HG02763 (cell line): ENCODE data around the gene SEM1.
"Not testable (repeated sequence)": the region's sequence is repeated elsewhere in the genome, so short reads cannot be mapped to it uniquely, and the experiment has no call there.

Experiments
- ATAC-seq: cut with Tn5 transposase; IDR thresholded peaks from one replicate; pipeline ENCODE4 v1.9.1; 2021; ENCODE audit warnings: mild to moderate bottlenecking, moderate library complexity; ENCODE audit not compliant: unreplicated experiment

SEM1 gene

DNA sequence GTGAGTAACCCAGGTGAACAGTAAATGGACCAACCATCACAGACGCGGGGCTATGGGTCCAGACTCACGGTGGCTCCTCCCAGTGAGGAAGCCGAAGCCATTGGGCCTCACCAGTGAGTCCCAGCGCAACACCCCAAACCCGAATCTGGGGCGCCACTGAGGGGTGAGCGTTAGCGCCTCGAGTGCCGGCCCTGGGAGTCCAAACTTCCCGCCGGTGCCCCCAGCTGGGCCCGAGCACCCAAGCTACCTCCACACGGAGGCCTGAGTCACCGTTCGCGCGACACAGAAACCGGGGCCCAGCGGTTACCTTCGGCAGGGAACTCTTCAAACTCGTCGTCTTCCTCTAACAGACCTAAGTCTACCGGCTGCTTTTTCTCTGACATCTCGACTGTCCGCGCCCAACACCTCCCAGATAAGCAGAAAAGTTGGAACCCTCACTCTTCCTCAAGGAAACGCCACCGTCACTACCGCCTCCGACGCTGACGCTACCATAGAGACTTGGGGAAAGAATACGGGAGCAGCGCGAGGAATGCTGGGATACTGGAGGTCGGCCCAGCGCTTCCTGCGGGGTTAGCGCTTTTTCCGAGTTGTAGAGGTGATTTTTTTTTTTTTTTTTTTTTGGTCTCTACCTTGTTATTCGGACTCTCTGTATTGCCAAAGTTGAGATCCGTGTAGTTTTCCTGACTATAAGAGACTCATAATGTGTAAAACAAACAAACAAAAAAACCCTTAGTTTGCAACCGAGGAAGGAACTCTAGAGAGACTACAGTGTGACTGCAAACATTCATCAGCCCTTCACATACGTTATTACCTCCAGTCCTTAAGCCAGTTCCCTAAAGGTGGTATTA, at the start of gene SEM1:
Gene SEM1 (minus strand): TSS at position 466 of the 848 bp plus-strand sequence. CDS start 83 bp downstream, at position 383.
- peak; percentile 93 for ATAC-seq

DNA sequence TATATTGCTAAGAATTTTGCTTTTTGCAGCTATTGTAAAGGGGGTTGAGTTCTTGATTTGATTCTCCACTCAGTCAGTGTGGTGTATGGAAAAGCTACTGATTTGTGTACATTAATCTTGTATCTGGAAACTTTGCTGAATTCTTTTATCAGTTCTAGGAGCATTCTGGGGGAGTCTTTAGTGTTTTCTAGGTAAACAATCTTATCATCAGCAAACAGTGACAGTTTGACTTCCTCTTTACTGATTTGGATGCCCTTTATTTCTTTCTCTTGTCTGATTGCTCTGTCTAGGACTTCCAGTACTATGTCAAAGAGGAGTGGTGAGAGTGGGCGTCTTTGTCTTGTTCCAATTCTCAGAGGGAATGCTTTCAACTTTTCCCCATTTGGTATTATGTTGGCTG, 48.2 kb upstream of the SEM1 start:
- ATAC-seq, result not testable (repeated sequence)

DNA sequence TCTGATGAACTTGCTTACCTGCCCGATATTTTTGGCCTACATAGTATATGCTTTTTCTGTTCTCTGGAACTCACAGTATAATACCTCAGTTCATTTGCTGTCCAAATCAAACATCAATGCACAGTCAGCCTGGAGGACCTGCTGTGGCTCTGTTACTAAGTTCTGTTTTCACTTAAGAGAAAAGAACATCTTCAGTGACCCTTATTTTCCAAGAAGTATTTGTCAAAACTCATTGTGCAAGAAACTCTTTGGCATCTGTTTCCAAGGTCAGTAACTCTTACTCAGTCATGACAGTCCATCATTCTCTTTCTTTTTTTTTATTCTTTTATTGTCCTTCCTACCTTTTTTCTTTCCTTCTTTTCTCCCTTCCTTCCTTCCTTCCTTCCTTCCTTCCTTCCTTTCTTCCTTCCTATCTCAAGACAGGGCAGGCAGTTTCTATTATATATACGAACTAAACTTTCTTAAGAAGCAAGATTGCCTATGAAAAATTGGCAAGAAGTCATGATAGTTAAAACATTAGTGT, 37.8 kb upstream of the SEM1 start:
- ATAC-seq, result no peak

DNA sequence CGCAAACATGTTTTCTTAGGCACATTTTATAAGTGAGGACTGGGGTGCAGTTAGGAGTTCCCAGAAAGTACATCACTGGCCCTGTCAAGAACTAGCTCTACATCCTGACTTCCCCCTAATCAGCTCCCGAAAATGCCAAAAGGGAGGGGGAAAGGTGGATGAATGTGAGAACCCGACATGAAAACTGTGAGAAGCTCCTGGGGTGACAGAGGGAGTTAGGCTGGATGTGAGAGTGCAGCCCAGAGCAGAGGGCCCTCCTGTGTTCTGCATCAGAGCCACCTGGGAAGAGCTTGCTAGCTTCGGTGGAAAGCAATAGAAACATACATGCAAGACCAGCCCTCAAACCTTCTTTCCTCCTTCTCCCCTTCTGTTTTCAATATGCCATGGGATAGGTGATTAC, 30.5 kb upstream of the SEM1 start:
- no peak for ATAC-seq

DNA sequence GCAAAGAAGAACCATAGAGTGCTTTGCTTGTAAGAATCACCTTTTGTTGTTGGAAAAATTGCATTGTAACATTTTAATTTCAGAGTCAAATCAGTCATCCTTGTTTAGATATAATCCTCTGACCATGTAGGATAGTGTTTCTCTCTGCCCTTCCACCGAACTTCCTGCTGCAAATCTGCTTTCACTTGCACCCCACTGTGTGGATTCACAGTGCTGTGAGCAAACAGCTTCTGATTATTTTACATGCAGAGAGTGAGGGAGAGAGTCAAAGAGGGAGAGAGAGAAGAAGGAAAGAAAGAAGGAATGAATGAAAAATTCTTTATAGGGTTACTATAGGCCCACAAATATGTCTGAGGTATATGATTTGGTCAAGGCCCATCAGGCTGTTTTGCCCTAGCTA, 30.0 kb upstream of the SEM1 start:
- no peak for ATAC-seq

DNA sequence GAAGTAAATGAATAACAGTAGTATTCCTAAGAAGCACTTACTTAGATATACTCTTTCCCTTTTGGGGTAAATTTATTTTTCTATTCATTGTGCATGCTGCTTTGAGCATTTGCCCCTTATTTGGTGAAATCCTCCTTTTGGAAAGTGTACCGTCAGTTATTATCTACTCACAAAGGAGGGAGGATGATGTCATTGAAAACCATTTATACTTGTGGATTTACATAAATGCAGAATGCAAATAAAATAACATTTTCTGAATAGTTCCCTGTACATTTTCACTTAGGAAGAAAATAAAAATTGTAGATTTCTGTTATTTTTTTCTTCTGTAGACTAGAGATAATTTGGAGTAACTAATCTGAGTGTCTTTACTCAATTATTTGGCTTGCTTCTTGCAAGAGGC, 29.5 kb upstream of the SEM1 start:
- no peak for ATAC-seq

DNA sequence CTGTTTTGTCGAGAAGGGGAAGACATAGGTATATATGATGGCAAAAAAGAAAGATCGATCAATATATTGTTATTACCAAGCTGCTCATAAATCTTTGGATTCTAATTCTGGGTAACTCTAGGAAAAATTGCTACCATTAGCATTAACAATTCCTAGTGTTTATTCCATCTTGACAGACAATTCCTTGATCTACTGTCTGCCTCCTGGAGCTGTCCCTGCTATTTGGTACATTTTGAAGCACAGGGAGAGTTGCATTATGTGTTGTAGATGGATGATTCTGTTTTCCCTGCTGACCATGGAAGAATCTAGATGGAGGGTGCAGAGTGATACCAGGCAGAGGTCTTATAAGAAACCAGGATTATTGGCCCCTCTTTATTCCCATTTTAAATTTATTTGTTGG, 29.1 kb upstream of the SEM1 start:
- ATAC-seq, result no peak

DNA sequence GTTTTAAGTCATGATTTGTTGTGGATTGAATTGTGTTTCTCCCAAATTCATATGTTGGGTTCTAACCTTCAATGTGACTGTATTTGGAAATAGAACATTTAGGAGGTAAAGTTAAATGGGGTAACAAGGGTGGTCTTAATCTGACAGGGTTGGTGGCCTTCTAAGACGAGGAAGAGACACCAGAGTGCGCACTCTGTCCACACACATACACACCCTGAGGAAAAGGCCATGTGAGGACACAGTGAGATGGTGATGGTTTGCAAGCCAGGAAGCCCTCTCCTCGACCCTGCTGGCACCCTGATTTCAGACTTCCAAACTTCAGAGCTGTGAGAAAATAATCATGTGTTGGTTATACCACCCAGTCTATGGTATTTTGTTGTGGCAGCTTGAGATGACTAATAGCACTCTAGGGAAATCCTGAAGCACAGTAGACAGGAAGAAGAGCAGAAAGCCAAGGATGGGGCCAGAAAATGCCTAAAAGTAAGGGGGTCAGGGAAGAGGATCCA, 28.0 kb upstream of the SEM1 start:
- no peak for ATAC-seq

DNA sequence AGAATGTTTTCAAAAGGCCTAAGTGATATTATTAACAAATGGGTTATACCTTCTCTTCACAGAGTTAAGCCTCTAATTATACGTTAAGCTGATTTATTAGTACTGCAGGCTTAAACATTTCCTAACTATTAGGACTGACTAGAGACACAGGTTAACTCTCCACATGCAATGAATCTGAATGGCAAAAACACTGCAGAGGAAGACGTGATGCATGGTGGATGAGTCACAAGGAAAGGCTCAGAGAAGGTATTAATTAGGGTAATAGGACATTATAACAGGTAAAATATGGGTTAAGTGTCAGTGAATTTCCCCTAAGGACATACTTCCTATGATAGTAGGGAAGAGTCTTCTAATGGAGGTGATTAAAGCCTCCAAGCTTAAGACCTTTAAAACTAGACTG, 24.7 kb upstream of the SEM1 start:
- ATAC-seq, result no peak

DNA sequence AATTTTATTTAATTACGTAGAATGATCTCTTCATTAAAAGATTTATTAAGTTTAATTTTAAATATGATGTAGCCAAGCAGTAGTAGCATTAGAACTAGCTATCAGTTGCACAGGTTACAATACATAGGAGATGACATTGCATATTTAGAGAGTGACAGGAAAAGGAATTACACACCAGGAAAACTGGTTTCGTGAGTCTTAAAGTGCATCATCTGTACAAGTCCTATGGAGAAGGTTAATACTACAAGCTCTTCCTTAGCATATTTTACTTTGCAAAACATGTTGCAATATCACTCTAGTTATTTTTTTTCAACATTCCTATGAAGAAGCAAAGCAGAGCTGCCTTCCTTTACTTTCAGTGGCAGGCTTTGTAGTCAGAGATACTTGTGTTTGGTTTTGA, 20.2 kb upstream of the SEM1 start:
- ATAC-seq, result no peak

DNA sequence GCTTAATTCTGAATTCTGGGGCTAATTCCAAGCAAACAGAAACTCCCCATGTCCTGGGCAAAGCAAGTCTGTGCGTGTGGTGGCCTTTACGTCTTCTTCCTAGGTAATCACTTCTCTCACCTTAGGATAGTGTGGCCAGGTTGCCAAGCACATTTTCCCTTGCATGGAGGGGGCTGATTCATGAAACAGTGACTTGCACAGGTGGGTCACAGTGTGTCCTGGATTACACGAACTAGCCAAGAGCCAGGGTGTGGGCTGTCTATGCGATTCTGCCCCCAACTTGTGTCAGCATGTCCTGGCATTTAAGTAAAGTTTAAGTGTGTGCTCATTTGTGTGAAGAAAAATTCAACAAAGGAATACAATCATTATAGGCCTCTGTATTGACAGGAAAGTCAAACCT, 18.5 kb upstream of the SEM1 start:
- ATAC-seq, result no peak

DNA sequence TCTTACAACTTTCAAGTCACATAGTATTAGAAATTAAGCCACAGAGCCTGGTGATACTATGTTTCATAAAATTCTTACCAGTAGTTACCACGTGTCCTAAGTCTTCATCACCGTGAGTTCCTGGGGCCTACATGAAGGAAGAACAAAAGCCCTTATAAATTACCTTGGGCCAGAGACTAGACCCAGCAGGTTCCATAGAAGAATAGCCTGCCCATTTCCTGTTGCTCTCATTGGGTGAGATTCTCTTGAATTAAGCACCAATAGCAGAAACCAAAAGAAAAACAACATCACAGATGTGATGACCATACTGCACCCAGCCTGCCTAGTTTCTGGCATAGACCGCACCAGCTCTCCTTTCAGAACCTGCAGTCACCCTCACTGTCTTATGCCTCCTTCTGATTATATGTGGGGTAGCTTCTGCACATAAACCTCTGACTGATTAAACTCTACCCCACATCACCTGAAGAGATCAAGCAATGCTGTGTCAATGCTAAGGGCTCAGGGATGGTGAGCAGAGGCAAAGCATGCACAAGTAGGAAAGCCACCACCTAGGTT, 18.0 kb upstream of the SEM1 start:
- no peak for ATAC-seq

DNA sequence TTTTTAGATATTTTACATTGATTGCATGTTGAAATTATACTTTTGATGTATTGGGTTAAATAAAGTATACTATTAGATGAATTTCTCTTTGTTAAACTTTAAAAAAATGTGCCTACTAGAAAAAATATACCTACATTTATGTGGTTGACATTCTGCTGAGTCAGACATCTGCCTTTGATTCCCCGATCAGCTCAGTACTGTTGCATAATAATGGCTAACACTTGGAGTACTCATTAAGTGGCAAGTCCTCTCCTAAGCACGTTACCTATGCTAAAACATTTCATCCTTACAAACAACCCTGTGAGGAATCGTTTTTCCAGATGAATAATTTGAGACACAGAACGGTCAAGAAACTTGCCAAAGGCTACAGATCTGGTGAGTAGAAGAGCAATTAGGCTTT, 14.0 kb upstream of the SEM1 start:
- ATAC-seq, result no peak

DNA sequence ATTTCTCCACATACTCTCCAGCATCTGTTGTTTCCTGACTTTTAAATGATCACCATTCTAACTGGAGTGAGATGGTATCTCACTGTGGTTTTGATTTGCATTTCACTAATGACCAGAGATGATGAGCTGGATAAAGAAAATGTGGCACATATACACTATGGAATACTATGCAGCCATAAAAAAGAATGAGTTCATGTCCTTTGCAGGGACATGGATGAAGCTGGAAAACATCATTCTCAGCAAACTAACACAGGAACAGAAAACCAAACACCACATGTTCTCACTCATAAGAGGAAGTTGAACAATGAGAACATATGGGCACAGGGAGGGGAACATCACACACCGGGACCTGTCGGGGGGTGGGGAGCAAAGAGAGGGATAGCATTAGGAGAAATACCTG, 13.3 kb upstream of the SEM1 start:
- not testable (repeated sequence) for ATAC-seq

DNA sequence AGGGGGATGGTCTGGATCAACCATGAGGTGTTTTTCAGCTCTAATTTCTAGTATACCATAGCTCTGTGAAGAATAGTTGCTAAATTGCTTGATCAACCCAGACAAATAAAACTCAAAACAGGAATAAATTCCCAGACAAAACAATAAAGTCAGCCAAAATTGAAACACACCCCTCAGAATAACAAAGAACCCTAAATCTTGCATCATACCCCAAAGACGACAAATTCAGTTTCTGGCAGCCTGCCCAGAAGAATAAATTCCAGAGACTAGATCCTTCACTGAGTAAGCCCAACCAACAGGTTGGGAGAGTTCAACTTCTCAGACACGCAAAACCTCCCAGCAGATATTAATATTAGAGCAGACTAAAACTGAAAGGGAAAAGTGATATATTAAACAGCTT, 11.2 kb upstream of the SEM1 start:
- ATAC-seq, result no peak

DNA sequence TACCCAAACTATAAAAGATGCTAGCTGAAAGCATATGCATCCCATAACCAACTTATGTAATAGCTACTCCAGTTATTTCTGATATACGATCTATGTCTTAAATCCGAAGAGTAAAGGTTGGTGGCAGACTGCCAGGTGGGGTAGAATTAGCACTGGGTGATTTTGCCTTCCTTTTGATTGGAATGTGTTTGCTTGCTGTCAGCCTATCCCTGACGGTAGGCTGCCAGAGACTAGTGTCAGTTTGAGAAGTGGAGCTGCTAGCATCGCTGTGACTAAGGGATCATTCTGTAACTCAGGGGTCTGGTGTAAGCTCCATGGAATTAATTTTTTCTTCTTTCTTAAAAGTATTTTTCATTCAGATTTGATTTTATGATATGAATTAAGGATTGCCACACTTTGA, 9.5 kb upstream of the SEM1 start:
- ATAC-seq, result no peak

DNA sequence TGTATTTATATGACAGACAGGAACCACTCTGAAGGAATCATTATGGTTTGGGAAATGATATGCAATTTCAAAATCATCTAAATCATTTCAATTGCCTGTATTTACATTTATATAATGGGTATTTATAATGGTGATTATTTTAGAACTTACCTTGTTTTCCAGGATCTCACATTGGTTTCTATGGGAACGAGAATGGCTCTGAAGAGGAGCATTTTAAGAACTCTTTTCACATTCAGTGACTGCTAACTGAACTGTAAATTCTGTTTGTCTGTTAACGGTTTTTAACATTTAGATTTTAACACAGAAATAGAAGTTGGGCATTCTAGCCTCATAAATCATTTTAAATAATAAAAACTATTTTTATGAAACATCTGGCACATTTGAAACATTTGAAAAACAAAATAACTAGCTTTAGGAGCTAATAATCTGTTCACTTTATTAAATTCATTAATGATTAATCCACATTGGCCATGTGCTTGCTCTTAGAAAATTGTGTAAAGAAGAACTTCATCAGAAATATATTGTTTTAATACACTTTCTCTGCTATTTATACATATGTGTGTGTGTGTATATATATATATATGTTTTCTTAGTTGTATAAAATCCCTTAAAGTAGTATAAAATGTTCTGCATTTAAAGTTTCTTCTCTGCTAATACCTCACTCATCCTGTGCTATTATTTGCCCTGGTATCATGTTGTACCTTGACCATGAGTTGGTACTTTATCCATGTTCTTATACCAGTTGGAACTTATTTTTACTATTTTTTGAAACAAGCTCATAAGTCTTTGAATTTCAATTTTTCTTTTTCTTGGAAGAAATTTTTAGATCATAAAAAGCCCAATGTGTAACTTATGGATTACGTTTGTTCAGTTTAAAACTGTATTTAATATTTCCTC, 8.7 kb upstream of the SEM1 start:
- no peak for ATAC-seq

DNA sequence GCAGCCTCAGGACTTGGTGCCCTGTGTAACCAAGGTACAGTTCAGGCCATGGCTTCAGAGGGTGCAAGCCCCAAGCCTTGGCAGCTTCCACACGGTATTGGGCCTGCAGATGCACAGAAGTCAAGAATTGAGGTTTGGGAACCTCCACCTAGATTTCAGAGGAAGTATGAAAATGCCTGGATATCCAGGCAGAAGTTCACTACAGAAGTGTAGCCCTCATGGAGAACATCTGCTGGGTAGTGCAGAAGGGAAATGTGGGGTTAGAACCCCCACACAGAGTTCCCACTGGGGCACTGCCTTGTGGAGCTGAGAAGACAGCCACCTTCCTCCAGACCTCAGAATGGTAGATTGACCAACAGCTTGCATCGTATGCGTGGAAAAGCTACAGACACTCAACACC, 3.4 kb upstream of the SEM1 start:
- ATAC-seq, result no peak

DNA sequence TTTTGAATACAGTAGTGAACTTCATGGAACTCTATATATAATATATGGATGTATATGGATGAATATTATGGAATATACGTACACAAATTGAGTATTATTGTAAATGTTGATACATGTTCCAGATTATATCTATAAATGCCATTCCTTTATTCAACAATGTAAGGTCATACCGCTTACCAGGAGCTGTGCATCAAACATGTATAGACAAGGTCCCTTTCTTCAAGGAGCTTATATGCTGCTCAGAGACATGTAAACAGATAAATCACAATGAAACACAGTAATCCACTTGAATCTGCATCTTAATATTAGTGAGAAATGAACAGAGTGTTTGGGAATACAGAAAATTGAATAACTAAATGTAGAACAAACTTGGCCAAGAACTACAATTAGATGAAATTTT, 898 bp upstream of the SEM1 start:
- ATAC-seq, result no peak

DNA sequence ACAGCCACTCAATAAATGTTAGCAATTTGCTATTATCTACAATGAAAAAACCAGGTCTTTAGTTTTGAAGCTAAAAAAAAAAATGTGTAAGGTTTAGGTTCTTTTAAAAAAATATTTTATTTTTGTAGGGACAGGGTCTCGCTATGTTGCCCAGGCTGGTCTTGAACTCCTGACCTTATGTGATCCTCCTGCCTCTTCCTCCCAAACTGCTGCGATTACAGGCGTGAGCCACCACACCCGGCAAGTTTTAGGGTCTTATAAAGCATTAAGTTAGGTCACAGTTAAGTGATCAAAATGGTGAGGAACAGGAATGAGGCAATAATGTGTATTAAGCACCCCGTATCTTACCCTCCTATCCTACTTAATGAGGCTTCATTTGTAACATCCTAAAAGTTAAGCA, 774 bp downstream of the SEM1 start:
- peak; percentile 4 for ATAC-seq
